Sciatic nerve (tissue), 2 donors: ENCODE measurements around the gene IL6. TPM values are rescaled to one million over a fixed set of nuclear protein-coding genes. Genes with fewer than 3 reads are reported as not detected.
"Not testable (repeated sequence)": the region's sequence is repeated elsewhere in the genome, so short reads cannot be mapped to it uniquely, and the experiment has no call there.

ENCODE experiments used
- ATAC-seq: fragments of 200-7000 bp; cut with Tn5 transposase; one replicate; pipeline ENCODE4 v1.9.1; 2020; ENCODE audit warnings: mild to moderate bottlenecking, moderate library complexity
- DNase-seq: peaks from one replicate; pipeline ENCODE4 v3.0.0-alpha.2; 2020; ENCODE audit warnings: low spot score
- intact Hi-C: fragments of 100-400 bp; cut with DNase I; formaldehyde crosslinking; loops from one replicate; pipeline ENCODE4 v1.14.2; 2022
- total RNA-seq: library from RNA; stranded (reverse); fragmentation: NEBNext Ultra II Directional; extraction: Animal tissue kit (Norgen Biotek cat#: 25700); gene quantifications from one replicate; pipeline ENCODE4 v1.2.1, GENCODE V29; 2021
- donor health status: DM: no; HTN: no; CAD: no.
- donor health status: DM: no; HTN: no; CAD: no.

The IL6 gene
- total RNA-seq, 1 donor from 2014 or later: 28.1 TPM

- intact Hi-C loops, ATAC-seq: not testable (repeated sequence)
These were observed 23.7 kb upstream of the IL6 start for GRCh38 chr7:22703107-22703855.

GRCh38 chr7:22703978-22704610, 22.9 kb upstream of the IL6 start:
- intact Hi-C loops, ATAC-seq, DNase-seq: not testable (repeated sequence)

More at GRCh38 chr7:22703107-22703855, 23.7 kb upstream of the IL6 start:
- DNase-seq: not testable (repeated sequence)

GRCh38 chr7:22704722-22705121, 22.3 kb upstream of the IL6 start:
- ATAC-seq, DNase-seq, intact Hi-C loops: not testable (repeated sequence)

GRCh38 chr7:22705874-22706273, 21.1 kb upstream of the IL6 start:
- ATAC-seq, intact Hi-C loops, DNase-seq: not testable (repeated sequence)

- ATAC-seq, DNase-seq, intact Hi-C loops: not testable (repeated sequence)
These were observed 19.8 kb upstream of the IL6 start for GRCh38 chr7:22707026-22707691.

GRCh38 chr7:22708214-22708613, 18.8 kb upstream of the IL6 start:
- ATAC-seq, intact Hi-C loops, DNase-seq: not testable (repeated sequence)

- not testable (repeated sequence) for ATAC-seq
These were observed 18.3 kb upstream of the IL6 start for GRCh38 chr7:22708677-22709061.

GRCh38 chr7:22709062-22709829, 17.8 kb upstream of the IL6 start:
- intact Hi-C loops, DNase-seq, ATAC-seq: not testable (repeated sequence)

More at GRCh38 chr7:22708677-22709061, 18.3 kb upstream of the IL6 start:
- intact Hi-C loops, DNase-seq: not testable (repeated sequence)

- DNase-seq (no peak), ATAC-seq (no peak)
- intact Hi-C loops: no loop called here
These were observed 17.1 kb upstream of the IL6 start for GRCh38 chr7:22709857-22710256.

GRCh38 chr7:22712999-22713398, 14.0 kb upstream of the IL6 start:
- ATAC-seq (no peak), DNase-seq (no peak)
- intact Hi-C loops: no loop called here

GRCh38 chr7:22713463-22713862, 13.5 kb upstream of the IL6 start:
- no peak for ATAC-seq
- no peak for DNase-seq
- intact Hi-C loops: no loop called here

GRCh38 chr7:22715969-22716368, 11.0 kb upstream of the IL6 start:
- ATAC-seq (no peak), DNase-seq (no peak)
- intact Hi-C loops: no loop called here

- no peak for DNase-seq
- intact Hi-C loops: no loop called here
- ATAC-seq: peak; percentile 14
These were observed 9.2 kb upstream of the IL6 start for GRCh38 chr7:22717760-22718159.

GRCh38 chr7:22718200-22718711, 8.7 kb upstream of the IL6 start:
- ATAC-seq: peak; percentile 72
- no peak for DNase-seq
- intact Hi-C loops: no loop called here

- ATAC-seq (peak; percentile 30), DNase-seq (no peak)
- intact Hi-C loops: no loop called here
These were observed 8.0 kb upstream of the IL6 start for GRCh38 chr7:22718911-22719420.

- intact Hi-C loops: loop anchor here (10.0 kb wide), 1 partner anchor 166 kb away; no protein-coding TSS in a partner anchor
- no peak for DNase-seq
- peak; percentile 20 for ATAC-seq
These were observed 5.9 kb upstream of the IL6 start for GRCh38 chr7:22720791-22721786.

- DNase-seq (no peak), ATAC-seq (no peak)
- intact Hi-C loops: loop anchor here (10.0 kb wide), 1 partner anchor 168 kb away; no protein-coding TSS in a partner anchor
These were observed 4.3 kb upstream of the IL6 start for GRCh38 chr7:22722536-22723180.
